Medulla oblongata (tissue), 1 donor: ENCODE measurements around the gene GOLGA8A.
"Not testable (repeated sequence)": the region's sequence is repeated elsewhere in the genome, so short reads cannot be mapped to it uniquely, and the experiment has no call there.

Experiments
- DNase-seq: peaks from one replicate; pipeline ENCODE4 v3.0.0-alpha.2; 2015; ENCODE audit errors: extremely low spot score

Gene GOLGA8A, protein sequence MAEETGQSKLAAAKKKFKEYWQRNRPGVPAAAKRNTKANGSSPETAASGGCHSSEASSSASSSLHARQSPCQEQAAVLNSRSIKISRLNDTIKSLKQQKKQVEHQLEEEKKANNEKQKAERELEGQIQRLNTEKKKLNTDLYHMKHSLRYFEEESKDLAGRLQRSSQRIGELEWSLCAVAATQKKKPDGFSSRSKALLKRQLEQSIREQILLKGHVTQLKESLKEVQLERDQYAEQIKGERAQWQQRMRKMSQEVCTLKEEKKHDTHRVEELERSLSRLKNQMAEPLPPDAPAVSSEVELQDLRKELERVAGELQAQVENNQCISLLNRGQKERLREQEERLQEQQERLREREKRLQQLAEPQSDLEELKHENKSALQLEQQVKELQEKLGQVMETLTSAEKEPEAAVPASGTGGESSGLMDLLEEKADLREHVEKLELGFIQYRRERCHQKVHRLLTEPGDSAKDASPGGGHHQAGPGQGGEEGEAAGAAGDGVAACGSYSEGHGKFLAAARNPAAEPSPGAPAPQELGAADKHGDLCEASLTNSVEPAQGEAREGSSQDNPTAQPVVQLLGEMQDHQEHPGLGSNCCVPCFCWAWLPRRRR

DNA sequence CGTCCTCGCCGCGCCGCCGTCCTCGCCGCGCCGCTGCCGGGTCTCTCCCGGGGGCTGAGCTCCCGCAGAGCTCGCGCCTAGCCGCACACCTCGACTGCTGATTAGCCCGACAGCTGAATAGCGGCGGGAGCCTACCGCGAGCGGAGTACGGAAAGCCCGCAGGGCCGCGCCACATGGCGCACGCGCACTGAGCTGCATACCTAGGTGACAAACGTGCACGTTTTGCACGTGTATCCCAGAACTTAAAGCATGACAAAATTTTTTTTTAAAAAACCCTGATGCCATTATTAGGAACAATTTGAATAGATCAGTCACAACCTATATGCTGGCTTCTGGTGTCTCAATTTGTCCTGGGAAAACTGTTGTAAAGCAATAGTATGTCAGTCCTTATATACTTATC is at the start of gene GOLGA8A:
TSS of gene GOLGA8A (minus strand) at position 122 of the 400 bp plus-strand sequence. CDS start 48,117 bp downstream, outside the sequence.
- peak; percentile 29 for DNase-seq

DNA sequence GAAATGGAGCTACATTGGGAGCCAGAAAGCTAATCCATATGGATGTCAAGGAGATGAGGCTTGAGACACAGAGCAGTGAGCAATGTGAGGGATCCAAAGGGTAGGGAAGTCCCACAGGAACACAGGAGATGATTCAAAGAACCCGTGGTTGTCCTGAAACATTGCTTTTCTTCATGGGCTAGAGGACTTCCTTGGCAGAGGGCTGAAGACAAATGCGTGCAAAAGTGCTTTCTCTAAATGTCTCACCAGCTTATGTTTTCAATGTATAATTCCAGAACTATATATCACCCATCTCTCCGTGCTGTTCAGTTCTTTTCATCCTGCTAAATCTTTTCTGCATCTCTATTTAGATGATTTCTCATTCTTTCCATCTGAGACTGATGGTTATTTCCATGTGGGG is 46.0 kb upstream of the GOLGA8A start:
- no peak for DNase-seq

DNA sequence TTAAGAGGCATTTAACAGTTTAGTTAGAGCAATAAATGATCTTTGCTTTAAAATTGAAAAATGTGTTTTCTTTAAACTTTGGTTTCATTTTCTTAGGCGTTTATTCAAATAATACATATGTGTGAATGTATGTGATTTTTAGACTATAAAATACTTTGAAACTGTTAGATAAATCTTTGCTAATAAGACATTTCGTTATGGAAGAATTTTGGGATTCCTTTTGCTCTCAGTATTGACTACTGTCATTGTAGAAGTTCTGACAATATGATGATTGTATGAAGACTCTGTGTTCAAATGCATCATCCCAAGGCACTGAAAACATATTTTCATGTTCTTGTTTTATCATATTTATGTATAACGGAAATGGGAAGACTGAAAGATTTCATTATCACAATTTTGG is 43.8 kb upstream of the GOLGA8A start:
- no peak for DNase-seq

DNA sequence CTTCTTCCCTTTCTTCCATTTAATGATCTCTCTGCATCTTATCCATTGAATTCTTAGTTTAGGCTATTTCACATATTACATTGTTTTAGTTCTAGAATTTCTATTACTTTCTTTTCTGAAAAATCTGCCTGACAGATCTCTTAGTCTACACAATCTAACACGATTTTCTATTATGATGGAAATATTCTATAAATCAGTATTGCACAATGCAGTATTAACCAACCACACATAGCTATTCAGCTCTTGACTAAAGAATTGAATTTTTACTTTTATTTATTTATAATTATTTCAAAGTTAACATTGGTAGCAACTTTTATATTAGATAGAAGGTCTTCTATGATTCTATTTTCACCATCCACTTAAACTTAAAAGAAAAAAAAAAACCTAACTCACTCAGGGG is 36.2 kb upstream of the GOLGA8A start:
- DNase-seq, result no peak

DNA sequence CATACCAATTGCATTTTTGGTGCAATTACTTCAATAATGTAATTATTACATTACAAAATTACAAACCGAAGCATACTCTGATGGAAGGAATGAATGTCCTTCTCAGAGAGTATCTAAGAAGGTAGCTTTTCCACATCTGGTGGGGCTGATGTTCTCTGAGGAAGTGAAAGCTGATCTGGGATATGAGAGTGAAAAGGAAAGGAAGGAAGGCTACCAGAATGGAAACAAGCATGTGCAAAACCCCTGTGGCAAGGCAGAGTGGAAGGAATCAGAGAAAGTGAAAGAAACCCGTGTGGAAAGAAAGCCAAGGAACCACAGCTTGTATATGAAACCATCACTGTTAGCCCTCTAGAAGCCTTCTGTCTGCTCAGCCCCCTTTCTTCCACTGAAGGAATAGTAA is 35.3 kb upstream of the GOLGA8A start:
- DNase-seq, result no peak

DNA sequence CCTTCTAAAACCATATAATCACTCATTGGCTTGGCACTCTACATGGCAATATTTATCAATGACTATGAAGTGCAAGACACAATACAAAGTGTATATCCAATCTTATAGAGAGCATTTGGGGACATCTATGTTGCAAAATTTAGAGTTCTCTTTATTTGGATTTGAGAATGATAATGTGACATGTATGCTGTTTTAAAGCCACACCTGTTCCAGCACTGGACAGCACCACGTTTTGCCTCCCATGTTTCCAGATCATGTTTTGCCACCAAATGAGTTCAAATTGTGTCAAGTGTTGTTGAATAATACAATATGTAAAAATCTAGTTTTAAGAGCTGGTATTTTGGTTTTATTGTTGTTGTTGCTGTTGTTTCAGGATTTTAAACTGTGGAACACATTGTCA is 33.3 kb upstream of the GOLGA8A start:
- no peak for DNase-seq

DNA sequence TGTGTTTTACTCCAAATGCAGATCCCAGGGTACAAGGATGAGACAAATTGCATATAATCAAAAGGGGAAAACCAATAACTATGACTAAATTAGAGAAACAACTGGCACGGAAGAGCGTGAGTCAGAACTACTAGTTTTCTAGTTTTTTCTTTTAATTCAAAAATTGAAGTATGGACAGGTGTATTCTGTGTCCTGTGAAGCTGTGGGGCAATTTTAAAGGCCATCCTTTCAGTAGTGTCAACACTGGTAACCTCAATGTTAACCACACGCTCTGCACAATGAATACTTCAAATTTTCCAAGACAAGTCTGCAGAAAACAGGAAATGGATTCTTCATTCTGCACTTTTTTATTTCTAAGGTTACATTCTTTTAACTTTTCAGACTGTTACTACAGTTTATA is 32.5 kb upstream of the GOLGA8A start:
- DNase-seq, result no peak

DNA sequence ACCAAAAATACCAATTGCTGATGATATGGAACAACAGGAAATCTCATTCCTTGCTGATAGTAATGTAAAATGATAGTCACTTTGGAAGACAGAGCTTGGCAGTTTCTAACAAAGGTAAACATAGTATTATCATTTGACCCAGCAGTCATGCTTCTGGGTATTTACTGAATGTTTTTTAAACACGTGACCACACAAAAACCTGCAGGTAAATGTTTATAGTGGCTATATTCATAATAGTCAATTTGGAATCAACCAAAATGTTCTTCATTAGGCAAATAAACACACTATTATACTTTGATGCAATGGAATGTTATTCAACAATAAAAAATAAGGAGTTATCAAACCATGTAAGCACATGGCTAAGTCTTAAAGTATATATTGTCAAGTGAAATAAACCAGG is 24.1 kb upstream of the GOLGA8A start:
- no peak for DNase-seq

DNA sequence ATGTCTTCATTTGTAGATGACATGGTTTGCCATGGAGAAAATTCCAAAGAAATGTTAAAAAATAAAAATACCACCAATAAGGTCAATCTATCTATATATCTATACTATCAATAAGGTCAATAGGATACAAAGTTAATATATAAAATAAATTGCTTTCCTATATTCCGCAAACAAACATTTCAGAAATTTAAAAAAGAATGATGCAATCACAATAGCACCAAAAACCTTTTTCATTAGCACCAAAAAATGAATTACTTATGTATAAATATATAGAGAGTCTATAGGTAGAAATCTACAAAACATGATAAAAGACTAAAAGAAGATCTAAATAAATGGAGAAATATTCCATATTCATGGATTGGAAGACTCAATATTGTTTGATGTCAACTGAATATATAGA is 22.8 kb upstream of the GOLGA8A start:
- DNase-seq, result no peak

DNA sequence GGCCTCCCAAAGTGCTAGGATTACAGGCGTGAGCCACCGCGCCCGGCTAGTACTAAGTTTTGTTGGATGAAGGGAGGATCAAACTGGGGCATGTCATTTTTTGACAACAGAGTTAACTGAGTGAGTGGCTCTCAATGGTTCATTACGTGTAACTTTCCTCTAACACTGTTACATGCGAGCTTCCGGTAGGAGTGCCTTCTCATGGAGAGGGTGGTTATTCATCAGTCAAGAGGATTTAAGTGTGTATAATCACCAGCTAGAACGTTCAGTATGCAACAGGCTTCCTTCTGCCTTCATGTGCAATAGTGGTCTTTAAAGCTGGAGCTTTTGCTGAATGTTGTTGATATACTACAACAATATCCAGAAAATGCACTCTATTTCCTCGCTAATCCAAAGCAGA is 19.1 kb upstream of the GOLGA8A start:
- DNase-seq, result no peak

DNA sequence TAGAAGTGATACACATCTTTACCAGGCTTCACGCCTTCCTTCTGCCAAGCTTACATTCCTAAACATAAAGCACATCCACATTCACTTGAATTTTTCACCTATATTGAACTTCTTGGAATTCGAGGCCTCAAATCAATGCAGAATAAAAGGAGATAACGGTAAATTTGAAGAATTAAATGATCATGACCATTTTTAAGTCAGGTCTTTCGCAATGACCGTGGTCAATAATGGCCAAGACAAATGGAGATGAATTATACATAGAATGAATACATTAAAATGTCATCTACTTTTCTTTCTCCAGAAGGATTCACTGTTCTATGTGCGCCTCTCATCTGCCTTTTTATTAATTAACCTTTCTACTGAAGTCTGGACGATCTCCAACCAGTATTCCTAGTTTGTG is 5.3 kb upstream of the GOLGA8A start:
- no peak for DNase-seq

DNA sequence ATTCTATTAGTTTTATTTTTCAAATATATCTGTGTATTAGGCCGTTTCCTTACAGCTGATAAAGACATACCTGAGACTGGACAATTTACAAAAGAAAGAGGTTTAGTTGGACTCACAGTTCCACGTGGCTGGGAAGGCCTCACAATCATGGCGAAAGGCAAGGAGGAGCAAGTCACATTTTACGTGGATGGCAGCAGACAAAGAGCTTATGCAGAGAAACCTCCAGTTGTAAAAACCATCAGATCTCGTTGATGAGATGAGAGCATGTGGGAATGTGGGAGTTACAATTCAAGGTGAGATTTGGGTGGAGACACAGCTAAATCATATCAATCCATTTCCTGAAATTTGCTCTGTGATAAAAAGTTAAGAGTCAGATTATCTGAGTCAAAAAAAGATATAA is 2.3 kb upstream of the GOLGA8A start:
- no peak for DNase-seq

DNA sequence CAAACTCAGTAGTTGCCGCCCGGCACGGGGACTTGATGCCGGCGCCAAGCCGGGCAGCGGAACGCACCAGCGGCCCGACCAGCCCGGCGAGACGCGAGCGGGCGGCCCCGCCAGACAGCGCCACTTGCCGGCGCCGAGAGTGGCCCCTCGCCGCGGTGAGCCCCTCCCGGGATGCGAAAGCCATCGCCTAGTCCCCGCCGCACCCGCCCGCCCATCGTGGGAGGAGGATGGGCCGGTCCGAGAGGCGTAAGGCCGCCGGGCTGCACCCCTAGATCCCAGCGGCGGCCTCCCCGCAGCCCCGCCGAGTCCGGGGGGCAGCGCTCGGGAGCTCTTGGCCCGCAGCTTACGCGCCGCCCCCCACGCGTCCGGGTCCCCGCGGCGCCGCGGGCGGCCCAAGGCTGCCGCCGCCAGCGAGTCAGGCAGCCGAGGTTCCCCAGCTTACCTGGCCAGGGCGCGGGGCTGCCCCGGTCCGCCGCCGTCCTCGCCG is 609 bp downstream of the GOLGA8A start:
- DNase-seq, result peak; percentile 6

DNA sequence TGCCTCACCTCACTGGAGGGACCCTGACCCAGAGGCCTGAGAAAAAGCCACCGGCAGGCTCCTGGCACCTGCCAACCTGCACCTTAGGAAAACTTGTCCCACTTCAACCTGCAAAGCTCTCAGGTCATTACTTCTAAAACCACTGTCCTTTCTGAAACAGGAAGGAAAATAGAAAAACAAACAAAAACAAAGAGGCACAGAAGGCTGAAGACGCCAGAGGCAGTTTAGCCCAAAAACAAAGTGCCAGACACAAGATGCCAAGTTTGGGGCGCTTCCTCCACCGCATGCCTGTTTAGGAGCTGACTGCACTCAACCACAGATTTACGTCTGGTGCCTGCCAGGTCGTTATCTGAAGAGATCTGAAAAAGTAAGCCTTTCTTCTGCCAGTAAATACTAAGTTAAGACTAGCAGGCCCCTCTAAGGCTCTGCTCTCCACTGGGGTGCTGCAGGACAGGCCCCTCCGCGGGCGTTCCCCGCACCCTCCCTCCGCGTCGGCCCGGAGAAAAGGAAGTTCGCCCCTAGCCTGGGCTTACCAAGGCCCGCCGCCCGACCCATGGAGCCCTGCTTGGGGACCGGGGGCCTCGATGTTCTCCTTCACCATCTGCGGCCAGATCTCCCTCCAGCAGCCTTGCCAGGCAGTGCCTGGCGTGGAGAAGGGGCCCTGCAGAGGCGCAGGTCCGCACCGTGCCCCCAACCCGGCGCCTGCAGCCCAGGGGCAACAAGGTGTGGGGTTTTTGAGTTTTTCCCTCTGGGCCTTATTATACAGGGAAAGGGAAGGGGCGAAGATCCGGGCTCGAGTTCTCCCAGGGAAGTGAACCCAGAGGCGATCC is 1.3 kb downstream of the GOLGA8A start:
- DNase-seq, result no peak

DNA sequence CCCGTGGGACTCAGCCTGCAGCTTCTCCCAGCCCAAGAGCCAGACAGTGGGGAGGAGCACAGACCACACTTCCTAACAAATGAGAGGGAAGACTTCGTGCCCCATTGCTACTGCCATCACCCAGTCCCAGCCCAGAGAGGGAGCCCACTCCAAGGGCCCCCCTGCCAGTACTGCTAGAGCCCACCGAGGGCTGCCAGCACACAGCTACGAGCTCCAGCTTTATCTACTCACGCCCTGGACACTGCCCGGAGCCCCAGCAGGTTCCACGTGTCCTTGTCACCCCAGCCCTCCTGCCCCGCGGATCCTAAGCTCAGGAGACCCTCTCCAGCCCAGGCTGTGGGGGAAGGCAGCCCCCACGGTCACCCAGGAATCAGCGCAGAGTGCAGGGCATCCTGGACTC is 1.9 kb downstream of the GOLGA8A start:
- DNase-seq, result no peak

DNA sequence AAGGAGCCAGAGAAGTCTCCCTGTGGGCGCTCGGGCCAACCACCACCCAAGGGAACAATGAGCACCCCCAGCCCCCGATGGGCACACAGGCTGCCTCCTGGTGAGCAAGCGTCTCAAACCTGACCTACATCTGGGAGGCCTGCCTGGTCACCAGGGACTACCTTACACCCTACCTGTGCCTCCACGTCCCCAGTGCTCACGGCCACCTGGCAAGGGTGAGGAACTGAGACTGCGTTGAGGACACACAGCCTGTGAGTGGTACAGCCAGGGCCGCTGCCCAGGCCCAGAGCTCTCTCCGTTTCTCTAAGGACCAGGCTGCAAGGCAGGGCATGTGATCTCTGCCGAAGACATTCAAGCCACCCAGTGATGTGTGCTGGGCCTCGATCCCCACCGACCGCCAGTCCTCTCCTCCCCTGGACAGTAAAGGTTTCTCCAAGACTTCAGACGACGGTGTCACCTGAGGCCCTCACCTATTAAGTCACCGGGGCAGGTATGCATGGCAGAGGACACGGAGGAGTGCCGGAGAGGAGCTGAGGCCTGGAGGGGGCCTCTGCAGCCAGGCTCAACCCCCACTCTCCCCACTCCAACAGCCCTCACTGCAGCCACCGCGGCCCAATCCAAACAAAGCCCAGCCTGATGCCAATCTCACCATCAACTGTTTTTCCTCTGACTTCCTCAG is 2.8 kb downstream of the GOLGA8A start:
- DNase-seq, result no peak

DNA sequence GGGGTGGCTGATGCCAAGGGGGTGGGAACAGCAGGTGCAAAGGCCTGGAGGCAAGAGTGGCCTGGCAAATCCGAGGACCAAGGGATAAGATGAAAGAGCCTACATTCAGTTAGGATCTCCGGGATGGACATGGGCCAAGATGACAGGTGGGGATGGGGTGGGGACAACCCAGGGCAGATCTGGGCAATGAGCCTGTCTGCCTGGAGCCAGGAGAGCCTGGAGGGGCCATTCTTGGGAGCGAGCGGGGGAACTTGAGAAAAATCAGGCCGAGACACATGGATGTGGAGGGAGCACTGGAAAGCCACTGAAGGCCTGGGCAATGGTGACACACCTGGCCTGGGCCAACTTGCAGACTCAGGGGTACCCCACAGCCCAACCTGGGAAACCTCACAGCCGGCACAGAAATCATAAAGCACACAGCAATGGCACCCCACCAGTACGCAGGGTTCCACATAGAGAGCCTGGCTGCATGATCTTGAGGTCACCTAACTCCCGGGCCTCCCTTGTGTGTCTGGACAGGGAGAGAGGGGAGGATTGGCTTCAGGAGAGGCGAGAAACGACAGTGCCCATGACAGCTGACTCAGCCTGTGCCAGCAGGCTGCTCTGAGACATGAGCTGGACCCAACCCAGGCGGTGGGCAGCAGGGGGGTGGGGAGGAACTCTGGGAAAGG is 3.5 kb downstream of the GOLGA8A start:
- DNase-seq, result not testable (repeated sequence)

DNA sequence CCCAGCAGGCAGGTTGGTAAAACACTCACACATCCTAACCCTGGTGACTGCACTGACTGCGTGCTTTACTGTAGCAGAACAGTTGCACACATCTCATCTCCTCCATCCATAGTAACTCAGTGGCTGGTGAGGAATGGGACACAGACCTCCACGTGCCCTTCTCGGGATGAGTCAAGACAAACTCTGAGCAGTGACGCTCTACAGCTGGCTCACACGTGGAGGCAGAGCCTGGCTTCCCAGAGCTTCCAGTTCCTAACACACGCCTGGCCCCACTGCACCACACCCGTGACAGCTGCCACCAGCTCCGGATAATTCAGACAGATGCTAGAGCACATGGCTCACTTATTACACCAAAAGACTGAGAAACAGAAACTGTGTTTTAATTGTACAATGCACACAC is 7.0 kb downstream of the GOLGA8A start:
- DNase-seq, result not testable (repeated sequence)

DNA sequence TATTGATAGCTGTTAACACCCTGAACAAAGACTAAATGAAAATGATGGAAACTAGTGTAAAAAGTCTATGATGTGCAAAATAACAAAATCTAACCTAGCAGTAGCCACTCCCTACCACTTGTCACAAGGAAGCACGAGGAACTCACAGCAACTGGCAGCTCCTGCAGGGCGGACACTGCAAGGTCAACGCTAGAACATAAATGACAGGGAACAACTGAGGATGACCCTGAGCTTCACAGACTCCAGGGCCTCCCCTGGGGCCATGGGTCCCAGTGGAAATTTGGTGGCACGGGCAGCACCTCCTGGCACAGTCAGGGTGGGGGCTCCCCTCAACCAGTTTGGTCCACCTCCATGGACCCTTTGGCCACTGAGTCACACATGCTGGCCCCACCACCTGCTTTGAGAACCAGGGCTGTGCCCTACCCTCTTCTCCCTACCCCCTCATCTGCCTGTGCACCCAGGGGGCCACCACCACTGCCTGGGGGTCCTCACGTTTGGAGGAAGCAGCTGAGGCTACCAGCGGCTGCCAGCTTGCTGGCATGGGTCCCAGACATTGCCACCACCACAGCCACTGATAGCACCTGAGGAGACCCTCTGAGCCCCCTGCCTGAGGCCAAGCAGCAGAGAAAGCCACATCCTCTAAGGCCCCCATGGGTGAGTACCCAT is 14.1 kb downstream of the GOLGA8A start:
- DNase-seq, result not testable (repeated sequence)

DNA sequence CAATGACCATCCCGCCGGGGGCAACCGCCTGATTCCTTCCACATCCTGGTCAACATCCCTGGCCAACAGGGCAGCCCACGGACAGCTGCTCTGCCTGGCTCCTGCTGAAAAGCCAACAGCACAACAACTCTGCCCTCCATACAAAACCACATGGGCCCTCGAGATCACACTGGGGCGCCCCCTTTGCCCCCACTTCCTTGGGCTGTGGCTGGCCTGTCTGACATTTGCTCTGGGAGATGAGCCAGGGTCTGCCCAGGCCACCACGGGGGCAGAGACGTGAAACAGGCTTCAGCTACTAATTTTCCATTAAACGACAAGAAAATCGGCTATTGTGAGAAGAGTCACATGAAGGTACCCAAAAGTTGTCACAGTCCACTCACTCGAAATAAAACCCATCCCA is 16.7 kb downstream of the GOLGA8A start:
- not testable (repeated sequence) for DNase-seq

DNA sequence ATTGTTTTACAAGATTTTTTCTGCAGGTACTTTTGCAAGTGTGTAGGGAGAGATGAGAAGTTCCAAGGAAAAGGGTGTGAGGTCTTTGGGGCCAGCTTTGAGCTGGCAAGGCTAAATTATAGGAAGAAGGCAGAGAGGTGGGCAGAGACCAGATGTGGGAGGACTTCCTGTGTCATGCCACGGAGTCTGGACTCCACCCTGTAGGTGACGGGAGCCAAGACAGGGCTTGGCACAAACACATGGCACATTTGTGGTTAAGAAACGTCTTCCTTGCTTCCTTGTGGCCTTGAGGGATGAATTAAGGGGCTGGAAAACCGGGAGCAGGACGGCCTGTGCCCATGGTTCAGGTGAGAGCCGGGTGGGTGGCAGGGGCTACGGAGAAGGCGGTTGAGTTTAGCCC is 19.2 kb downstream of the GOLGA8A start:
- DNase-seq, result not testable (repeated sequence)
